ENCODE data around the gene S100P. TPM values are rescaled to one million over a fixed set of nuclear protein-coding genes. Genes with fewer than 3 reads are reported as not detected.

The S100P gene
- total RNA-seq, 1 donor from 2014 or later, result 1.3 TPM

- H3K27me3 Mint-ChIP-seq, result peaks cover 1% of the 10 kb centered on the region
- H3K9me3 Mint-ChIP-seq (ENCODE audit: low read depth), result peaks cover 24% of the 10 kb centered on the region
- no peak overlapping the region for H3K27ac Mint-ChIP-seq
- no peak for DNase-seq (ENCODE audit: low spot score, unreplicated experiment)
- H3K4me1 Mint-ChIP-seq (ENCODE audit: low read depth), result peaks cover 24% of the 10 kb centered on the region
- H3K4me3 Mint-ChIP-seq (ENCODE audit: low read depth), result no peak overlapping the region
- H3K36me3 Mint-ChIP-seq (ENCODE audit: insufficient read depth), result peaks cover 57% of the 10 kb centered on the region
- TF ChIP-seq CTCF (IDR thresholded peaks at IDR 0.05; ENCODE audit: unreplicated experiment), result no peak
Measured at GRCh38 chr4:6705646-6706045, 12.0 kb downstream of the S100P start.

- Mint-ChIP-seq H3K4me1 (ENCODE audit: low read depth) (peaks cover 24% of the 10 kb centered on the region), H3K27me3 (peaks cover 5% of the 10 kb centered on the region), H3K36me3 (ENCODE audit: insufficient read depth) (peaks cover 56% of the 10 kb centered on the region), H3K4me3 (ENCODE audit: low read depth) (no peak overlapping the region), H3K27ac (peak overlapping the region; percentile 6), H3K9me3 (ENCODE audit: low read depth) (peaks cover 24% of the 10 kb centered on the region)
- no peak for TF ChIP-seq CTCF (IDR thresholded peaks at IDR 0.05; ENCODE audit: unreplicated experiment)
- no peak for DNase-seq (ENCODE audit: low spot score, unreplicated experiment)
Measured at GRCh38 chr4:6706173-6706572, 12.5 kb downstream of the S100P start.

- TF ChIP-seq CTCF (IDR thresholded peaks at IDR 0.05; ENCODE audit: unreplicated experiment), result peak; percentile 22
- Mint-ChIP-seq H3K9me3 (ENCODE audit: low read depth) (peaks cover 13% of the 10 kb centered on the region), H3K27ac (peak within 1 kb of the TSS; percentile 98)
Measured at GRCh38 chr4:6709230-6710114, 15.8 kb downstream of the S100P start, which contains the start of gene MRFAP1L1. TSS of gene MRFAP1L1 (minus strand) at chr4:6709865. CDS start at chr4:6709629, 236 bp downstream.

GRCh38 chr4:6710282-6710681 lies 16.6 kb downstream of the S100P start:
- Mint-ChIP-seq H3K27me3 (peaks cover 14% of the 10 kb centered on the region), H3K9me3 (ENCODE audit: low read depth) (peaks cover 8% of the 10 kb centered on the region), H3K36me3 (ENCODE audit: insufficient read depth) (peaks cover 29% of the 10 kb centered on the region), H3K27ac (peak overlapping the region; percentile 84), H3K4me1 (ENCODE audit: low read depth) (peaks cover 24% of the 10 kb centered on the region), H3K4me3 (ENCODE audit: low read depth) (peak overlapping the region; percentile 94)
- no peak for TF ChIP-seq CTCF (IDR thresholded peaks at IDR 0.05; ENCODE audit: unreplicated experiment)
- DNase-seq (ENCODE audit: low spot score, unreplicated experiment), result no peak

More at GRCh38 chr4:6709230-6710114, 15.8 kb downstream of the S100P start, which contains the start of gene MRFAP1L1:
- Mint-ChIP-seq H3K4me3 (ENCODE audit: low read depth) (peak within 1 kb of the TSS; percentile 94), H3K4me1 (ENCODE audit: low read depth) (peaks cover 24% of the 10 kb centered on the region), H3K36me3 (ENCODE audit: insufficient read depth) (peaks cover 37% of the 10 kb centered on the region), H3K27me3 (peaks cover 14% of the 10 kb centered on the region)
- peak; percentile 94 for DNase-seq (ENCODE audit: low spot score, unreplicated experiment)

- DNase-seq (ENCODE audit: low spot score, unreplicated experiment), result no peak
- TF ChIP-seq CTCF (IDR thresholded peaks at IDR 0.05; ENCODE audit: unreplicated experiment), result no peak
- Mint-ChIP-seq H3K4me1 (ENCODE audit: low read depth) (peaks cover 30% of the 10 kb centered on the region), H3K9me3 (ENCODE audit: low read depth) (peaks cover 8% of the 10 kb centered on the region), H3K36me3 (ENCODE audit: insufficient read depth) (peaks cover 22% of the 10 kb centered on the region), H3K4me3 (ENCODE audit: low read depth) (peak overlapping the region; percentile 25), H3K27ac (no peak overlapping the region), H3K27me3 (peaks cover 14% of the 10 kb centered on the region)
Measured at GRCh38 chr4:6710996-6711395, 17.3 kb downstream of the S100P start.
